ENCODE measurements around the gene POU2AF2.

Gene POU2AF2

DNA sequence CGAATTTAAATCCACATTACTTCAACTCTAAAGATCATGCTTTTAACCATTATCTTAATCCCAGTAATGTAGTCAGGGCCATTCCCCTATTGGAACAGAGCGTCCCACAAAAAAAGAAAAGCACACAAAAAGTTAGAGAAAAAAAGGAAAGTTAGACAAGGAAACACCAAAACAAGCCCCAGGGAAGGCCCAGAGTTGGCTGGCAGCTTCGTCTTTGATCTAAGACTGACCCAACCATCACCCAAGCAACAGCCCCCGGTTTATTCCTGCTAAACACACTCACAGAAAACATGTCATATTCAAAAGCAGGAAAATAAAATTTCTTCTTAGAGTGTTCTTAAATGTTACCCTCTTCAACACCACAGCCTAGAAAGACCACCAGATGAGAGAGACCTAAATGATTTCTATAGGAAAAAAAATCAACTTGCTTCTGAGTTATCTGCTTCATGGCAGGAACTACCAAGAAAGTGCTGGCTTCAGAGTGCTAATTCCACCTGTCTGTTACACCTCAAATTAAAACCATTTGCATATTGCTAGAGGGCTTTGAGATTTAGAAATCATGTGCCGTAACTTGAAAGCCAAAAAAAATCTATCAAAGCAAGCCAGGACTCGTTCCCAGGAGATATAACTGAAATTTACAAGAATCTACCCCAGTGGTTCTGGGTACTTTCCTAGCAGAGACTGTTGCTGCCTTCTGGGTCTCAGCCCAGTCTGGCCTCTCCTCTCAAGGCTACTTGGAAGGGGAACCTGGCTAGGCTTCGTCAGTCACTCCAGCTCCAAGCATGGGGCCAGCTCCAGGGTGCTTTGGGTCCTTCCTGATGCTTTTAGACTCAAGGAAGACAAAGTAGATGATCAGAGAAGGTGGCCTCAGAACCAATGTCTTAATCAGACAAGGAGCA, 84.0 kb downstream of the POU2AF2 start:
- no peak for DNase-seq (ENCODE audit: low read depth)

GRCh38 chr11:111330234-111330893, 84.8 kb downstream of the POU2AF2 start:
- H3K4me3 ChIP-seq (ENCODE audit: low read depth, low read length): no peak overlapping the region
- no peak for DNase-seq (ENCODE audit: low read depth)
- TF ChIP-seq CTCF (IDR thresholded peaks at IDR 0.05; ENCODE audit: insufficient read depth, low read depth, low read length, missing control alignments): no peak

More for the DNA sequence above, 84.0 kb downstream of the POU2AF2 start:
- no peak overlapping the region for H3K4me3 ChIP-seq (ENCODE audit: low read depth, low read length)
- no peak for TF ChIP-seq CTCF (IDR thresholded peaks at IDR 0.05; ENCODE audit: insufficient read depth, low read depth, low read length, missing control alignments)

DNA sequence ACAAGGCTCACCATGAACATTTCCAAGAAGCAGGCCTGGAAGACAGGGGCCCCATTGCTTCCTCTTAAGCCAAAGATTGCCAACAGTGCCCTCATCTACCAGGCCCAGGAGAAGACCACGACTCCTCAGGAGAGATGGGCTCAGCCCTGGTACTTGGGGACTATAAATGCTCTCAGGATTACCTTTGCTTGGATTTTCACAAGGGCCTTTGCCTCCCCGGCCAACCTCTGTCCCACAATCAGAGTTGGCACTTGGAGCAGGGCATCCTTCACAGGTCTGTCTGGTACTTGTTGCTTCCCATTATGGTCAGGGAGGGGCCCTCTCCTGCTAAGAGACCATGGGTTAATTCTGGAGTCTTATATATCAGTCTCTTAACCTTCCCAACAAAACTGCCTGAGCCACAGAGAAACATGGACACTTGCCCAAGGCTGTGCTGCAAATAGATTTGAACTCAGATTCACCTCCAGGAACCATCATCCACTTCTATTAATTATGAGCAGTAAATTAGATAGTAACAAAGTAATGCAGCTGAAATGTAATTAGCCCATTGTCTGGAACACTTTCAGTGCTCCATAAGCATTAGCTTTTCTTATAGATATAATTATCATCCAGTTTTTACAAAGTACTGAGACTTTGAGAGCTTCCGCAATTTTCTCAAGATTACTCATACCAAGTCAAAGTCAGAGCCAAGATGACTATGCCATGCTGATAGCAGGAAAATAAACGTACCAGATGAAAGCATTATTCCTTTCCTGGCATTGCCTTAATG, 86.4 kb downstream of the POU2AF2 start:
- TF ChIP-seq CTCF (IDR thresholded peaks at IDR 0.05; ENCODE audit: insufficient read depth, low read depth, low read length, missing control alignments): no peak
- no peak overlapping the region for H3K4me3 ChIP-seq (ENCODE audit: low read depth, low read length)
- DNase-seq (ENCODE audit: low read depth): no peak

GRCh38 chr11:111334532-111335502, 89.3 kb downstream of the POU2AF2 start:
- H3K4me3 ChIP-seq (ENCODE audit: low read depth, low read length): no peak overlapping the region
- no peak for DNase-seq (ENCODE audit: low read depth)
- TF ChIP-seq CTCF (IDR thresholded peaks at IDR 0.05; ENCODE audit: insufficient read depth, low read depth, low read length, missing control alignments): no peak

- no peak overlapping the region for H3K4me3 ChIP-seq (ENCODE audit: low read depth, low read length)
- no peak for DNase-seq (ENCODE audit: low read depth)
- TF ChIP-seq CTCF (IDR thresholded peaks at IDR 0.05; ENCODE audit: insufficient read depth, low read depth, low read length, missing control alignments): no peak
These were observed 90.0 kb downstream of the POU2AF2 start for GRCh38 chr11:111335549-111335948.
